Heart right ventricle (tissue), 16 donors: ENCODE data around the gene STPG1. TPM values are rescaled to one million over a fixed set of nuclear protein-coding genes. Genes with fewer than 3 reads are reported as not detected.

ENCODE experiments used
- ATAC-seq, 8 donors: fragments of 200-7000 bp; cut with Tn5 transposase; one replicate each; pipeline ENCODE4 v1.9.1; 2020; ENCODE audit warnings: mild to moderate bottlenecking in 8 of 8, moderate library complexity in 8 of 8, moderate number of reproducible peaks in 1 of 8
- DNase-seq, 2 donors: peaks; one replicate each; pipeline ENCODE4 v3.0.0-alpha.2; 2020
- H3K27ac ChIP-seq, 10 donors: fragments of 200-600 bp; sonication (generic) in 2 of 10; one replicate each; pipeline versions ENCODE4 v1.5.0 to v1.8.0; 2020 to 2022; ENCODE audit warnings: mild to moderate bottlenecking in 3 of 10
- H3K27me3 ChIP-seq, 7 donors: fragments of 200-600 bp; one replicate each; pipeline ENCODE4 v1.8.0; 2021 to 2022; ENCODE audit warnings: mild to moderate bottlenecking in 2 of 7
- H3K36me3 ChIP-seq, 9 donors: fragments of 200-600 bp; sonication (generic) in 1 of 9; one replicate each; pipeline versions ENCODE4 v1.5.0 to v1.8.0; 2020 to 2022; ENCODE audit warnings: mild to moderate bottlenecking in 2 of 9
- H3K4me1 ChIP-seq, 9 donors: fragments of 200-600 bp; sonication (generic) in 1 of 9; one replicate each; pipeline versions ENCODE4 v1.5.0 to v1.8.0; 2020 to 2022; ENCODE audit warnings: mild to moderate bottlenecking in 4 of 9
- H3K4me3 ChIP-seq, 10 donors: fragments of 200-600 bp; sonication (generic) in 2 of 10; one replicate each; pipeline versions ENCODE4 v1.5.0 to v1.8.0; 2020 to 2022; ENCODE audit warnings: mild to moderate bottlenecking in 7 of 10, moderate library complexity in 2 of 10
- H3K9me3 ChIP-seq, 11 donors: fragments of 200-600 bp in 10 of 11; sonication (generic) in 2 of 11; one replicate each; pipeline versions ENCODE4 v1.5.0 to v1.8.0; 2013 to 2022; ENCODE audit warnings: mild to moderate bottlenecking in 2 of 11, control low read depth in 1 of 11, moderate library complexity in 1 of 11
- CTCF ChIP-seq, 9 donors: fragments of 200-600 bp; sonication (generic) in 2 of 9; IDR thresholded peaks; one replicate each; pipeline versions ENCODE4 v1.5.0 to v1.8.0; 2021 to 2022; ENCODE audit warnings: antibody characterized with exemption in 9 of 9, mild to moderate bottlenecking in 5 of 9, moderate library complexity in 1 of 9
- WGBS, 2 donors: extraction: QIAGEN DNeasy Blood & Tissue Kit; methylation state at CpG; one replicate each; pipeline ENCODE4 v1.1.7; 2013; ENCODE audit warnings: inconsistent platforms in 1 of 2; 5-methylcytosine and 5-hydroxymethylcytosine counted together
- intact Hi-C, 10 donors: fragments of 100-400 bp; cut with DNase I; formaldehyde crosslinking; loops; one replicate each; pipeline versions ENCODE4 v1.11.1 to v1.14.2; 2022
- polyA plus RNA-seq, 2 donors: library from polyadenylated mRNA; stranded (reverse); fragments of 200-250 nt; gene quantifications; one replicate each; pipeline ENCODE4 v1.2.3, GENCODE V29; 2013
- total RNA-seq, 10 donors: library from RNA; stranded (reverse); fragmentation: NEBNext Ultra II Directional in 3 of 10; extraction: Animal tissue kit (Norgen Biotek cat#: 25700) in 3 of 10; gene quantifications; one replicate each; pipeline versions ENCODE4 v1.2.1 to v1.2.4, GENCODE V29; 2021 to 2023
- donor health status: Arrhythmogenic right ventricular cardiomyopathy.
- donor health status: ischemic (EF 13 %, LVEDD 7.1; RV severe dilation, severe dysfunction).
- donor health status: healthy with polysubstance abuse.
- donor health status: DM: no; HTN: yes; CAD: no.
- donor health status: DM: no; HTN: no; CAD: no.
- donor health status: ischemic (EF 25% LVEDD 6.9; RV normal size, moderate dysfunction).
- donor health status: ischemic (EF 25% LVEDD 5.7; RV mildly dilated, moderate dysfunction).
- donor health status: healthy.
- donor health status: DM: yes; HTN: yes; CAD: no.
- donor health status: Ischemic cardiomyopathy.
- donor health status: ischemic (EF 35%, LVEDD 5.7; RV mildly dilated, moderate dysfunction).
- donor health status: nonischemic (EF 11% LVEDD 7.7; RV severe dilation, severe dysfunction).
- donor health status: DM: yes; HTN: yes; CAD: no.
- donor health status: PGD.
- donor health status: ischemic (EF 29% LVEDD 5.4; RV normal size, mild dysfunction).
- donor health status: nonischemic (EF 23%, LVEDD 6.1; RV moderate dilation, normal function).

The STPG1 gene
- total and polyA plus RNA-seq, 12 donors: 2.7 to 6.6 (median 4.5) TPM

DNA sequence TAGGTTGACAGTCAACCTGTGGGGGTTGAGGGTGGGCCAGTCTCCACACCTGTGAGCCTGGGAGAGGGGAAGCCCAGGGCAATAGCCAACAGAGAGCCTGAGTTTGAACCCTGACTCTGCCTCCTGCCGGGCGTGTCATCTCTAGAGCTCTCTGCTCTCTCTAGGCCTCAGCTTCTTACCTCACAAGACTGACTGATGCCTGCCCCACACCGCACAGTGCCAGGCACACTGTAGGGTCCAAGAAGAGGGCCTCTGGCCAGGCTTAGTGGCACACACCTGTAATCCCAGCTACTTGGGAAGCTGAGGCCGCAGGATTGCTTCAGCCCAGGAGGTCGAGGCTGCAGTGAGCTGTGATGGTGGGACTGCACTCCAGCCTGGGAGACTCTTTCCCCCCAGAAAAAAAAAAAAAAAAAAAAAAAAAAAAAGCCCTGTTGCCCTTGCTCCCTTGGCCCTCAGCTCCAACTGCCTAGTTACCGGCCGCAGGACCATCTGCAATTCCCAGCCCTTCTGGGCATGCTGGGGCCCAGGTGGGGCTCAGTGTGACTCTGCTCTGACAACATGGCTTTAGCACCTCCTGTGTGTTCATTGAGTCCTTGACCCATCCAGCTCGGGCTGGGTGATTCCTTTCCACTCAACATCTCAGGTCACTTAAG is 69.4 kb downstream of the STPG1 start:
- no peaks in the 10 kb centered on the region for H3K9me3 ChIP-seq
- no peak for ATAC-seq
- H3K4me3 ChIP-seq: no peak overlapping the region
- peaks cover 0 to 3% (median 0%) of the 10 kb centered on the region in 7 donors for H3K27me3 ChIP-seq
- no peak for DNase-seq
- WGBS, 2 donors: 80 to 85% methylated on average over 8 of the region's 8 CpGs
- H3K27ac ChIP-seq: no peak overlapping the region
- TF ChIP-seq CTCF (IDR thresholded peaks at IDR 0.05): no peak
- no peaks in the 10 kb centered on the region for H3K4me1 ChIP-seq
- intact Hi-C loops: no loop called here
- H3K36me3 ChIP-seq: no peaks in the 10 kb centered on the region

- Histone ChIP-seq H3K36me3 (no peaks in the 10 kb centered on the region), H3K4me1 (no peaks in the 10 kb centered on the region), H3K4me3 (no peak overlapping the region), H3K9me3 (no peaks in the 10 kb centered on the region), H3K27me3 (peaks cover 0 to 3% (median 0%) of the 10 kb centered on the region in 7 donors), H3K27ac (no peak overlapping the region)
- no peak for TF ChIP-seq CTCF (IDR thresholded peaks at IDR 0.05)
- 79 to 88% methylated on average over 13 of the region's 13 CpGs for WGBS, 2 donors
- DNase-seq: no peak
- ATAC-seq: no peak
- intact Hi-C loops: no loop called here
Observed at GRCh38 chr1:24343412-24344089, 70.0 kb downstream of the STPG1 start.

GRCh38 chr1:24341260-24341659 is 72.3 kb downstream of the STPG1 start:
- TF ChIP-seq CTCF (IDR thresholded peaks at IDR 0.05): no peak
- H3K36me3 ChIP-seq: no peaks in the 10 kb centered on the region
- 61 to 69% methylated on average over 8 of the region's 8 CpGs for WGBS, 2 donors

DNA sequence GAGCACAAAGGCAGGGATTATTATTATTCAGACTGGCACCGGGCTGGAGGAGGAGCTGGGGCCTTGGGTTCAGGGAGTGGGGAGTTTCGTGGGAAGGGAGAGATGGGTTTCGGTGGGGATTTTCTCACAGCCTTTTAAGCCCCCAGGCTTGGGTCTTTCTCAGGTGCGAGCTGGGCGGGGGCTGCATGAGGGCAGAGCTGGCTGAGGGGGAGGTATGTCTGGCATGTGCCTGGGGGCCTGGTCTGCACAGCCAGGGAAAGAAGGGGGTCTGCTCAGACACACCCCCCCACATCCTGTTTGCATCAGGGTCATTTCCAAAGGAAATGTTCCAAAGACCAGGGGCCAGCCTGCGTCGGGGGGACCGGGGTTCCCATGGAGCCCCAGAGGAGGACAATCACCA is 72.8 kb downstream of the STPG1 start:
- H3K27ac ChIP-seq: no peak overlapping the region
- H3K9me3 ChIP-seq: no peaks in the 10 kb centered on the region
- no peak overlapping the region for H3K4me3 ChIP-seq
- no peaks in the 10 kb centered on the region for H3K36me3 ChIP-seq
- no peak for TF ChIP-seq CTCF (IDR thresholded peaks at IDR 0.05)
- peaks cover 0 to 4% (median 0%) of the 10 kb centered on the region in 9 donors for H3K4me1 ChIP-seq
- intact Hi-C loops: no loop called here
- no peak for DNase-seq
- peaks cover 0 to 3% (median 0%) of the 10 kb centered on the region in 7 donors for H3K27me3 ChIP-seq
- 70 to 75% methylated on average over 8 of the region's 8 CpGs for WGBS, 2 donors
- no peak for ATAC-seq

More at GRCh38 chr1:24341260-24341659, 72.3 kb downstream of the STPG1 start:
- DNase-seq (no peak), ATAC-seq (peak in 1 of 8 donors; percentile 25)
- H3K9me3 ChIP-seq: no peaks in the 10 kb centered on the region
- peaks cover 0 to 3% (median 0%) of the 10 kb centered on the region in 7 donors for H3K27me3 ChIP-seq
- no peak overlapping the region for H3K4me3 ChIP-seq
- H3K27ac ChIP-seq: no peak overlapping the region
- H3K4me1 ChIP-seq: no peaks in the 10 kb centered on the region
- intact Hi-C loops: no loop called here
